HG03521 (cell line): Measurements from ENCODE around the gene SDK1.
A peak's percentile ranks its signal among the peaks of the same experiment; 100 is the strongest.
"Not testable (repeated sequence)": the region's sequence is repeated elsewhere in the genome, so short reads cannot be mapped to it uniquely, and the experiment has no call there.

Experiments used
- ATAC-seq: cut with Tn5 transposase; IDR thresholded peaks from one replicate; pipeline ENCODE4 v1.9.1; 2021; ENCODE audit warnings: mild to moderate bottlenecking, moderate library complexity; ENCODE audit not compliant: unreplicated experiment

SDK1 gene

GRCh38 chr7:3942816-3943745 lies 642.0 kb downstream of the SDK1 start:
- no peak for ATAC-seq

DNA sequence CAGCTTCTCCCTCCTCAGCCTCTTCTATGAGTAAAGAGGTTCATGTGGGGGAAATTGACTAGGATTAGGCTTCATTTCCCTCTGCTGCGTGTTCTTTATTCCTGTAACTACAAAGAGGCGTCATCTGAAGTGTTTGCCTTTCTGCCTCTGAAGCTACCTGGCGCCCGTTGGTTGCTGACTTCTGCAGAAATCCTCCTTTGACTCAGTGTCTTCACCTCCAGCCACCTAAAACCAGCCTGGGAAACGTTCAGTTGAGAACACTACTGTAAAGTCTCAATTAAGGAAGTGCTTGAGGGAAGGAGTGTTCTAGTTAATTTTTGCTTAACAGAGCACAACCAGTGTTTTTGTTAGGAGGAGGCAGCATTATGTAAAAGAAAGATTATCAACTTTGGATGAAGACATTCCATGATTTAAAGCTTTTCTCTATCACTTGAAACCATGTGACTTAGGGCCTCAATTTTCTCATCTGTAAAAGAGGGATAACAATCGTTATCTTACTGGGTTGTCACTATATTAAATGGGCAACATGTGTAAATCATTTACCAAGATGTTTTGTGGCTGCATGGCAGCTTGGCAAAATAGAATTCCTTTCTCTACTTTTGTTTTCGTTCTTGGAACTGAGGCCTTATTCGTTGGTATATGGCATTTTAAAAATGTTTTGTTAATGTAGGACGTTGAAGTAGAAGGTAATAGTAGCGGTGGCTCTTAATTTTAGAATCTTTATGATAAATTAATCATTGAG lies 642.9 kb downstream of the SDK1 start:
- ATAC-seq: no peak

DNA sequence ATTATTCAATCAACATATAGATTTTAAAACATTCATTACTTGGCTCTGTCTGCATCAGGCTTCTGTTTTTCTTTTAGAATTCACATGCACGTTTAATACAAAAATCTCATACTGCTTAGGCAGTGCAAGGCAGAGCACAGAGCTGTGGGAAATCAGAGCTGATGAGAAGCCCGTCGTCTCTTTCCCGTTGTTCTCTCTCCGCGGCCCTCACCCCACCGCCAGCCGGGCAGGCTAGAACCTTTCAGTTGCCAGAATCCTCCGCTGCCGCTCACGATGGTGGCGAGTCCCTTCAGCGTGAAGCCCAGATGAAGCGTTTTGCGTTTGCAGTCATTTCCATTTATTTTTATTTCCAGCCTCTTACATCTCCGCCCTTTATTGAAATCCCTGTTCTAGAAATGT lies 648.2 kb downstream of the SDK1 start:
- no peak for ATAC-seq

DNA sequence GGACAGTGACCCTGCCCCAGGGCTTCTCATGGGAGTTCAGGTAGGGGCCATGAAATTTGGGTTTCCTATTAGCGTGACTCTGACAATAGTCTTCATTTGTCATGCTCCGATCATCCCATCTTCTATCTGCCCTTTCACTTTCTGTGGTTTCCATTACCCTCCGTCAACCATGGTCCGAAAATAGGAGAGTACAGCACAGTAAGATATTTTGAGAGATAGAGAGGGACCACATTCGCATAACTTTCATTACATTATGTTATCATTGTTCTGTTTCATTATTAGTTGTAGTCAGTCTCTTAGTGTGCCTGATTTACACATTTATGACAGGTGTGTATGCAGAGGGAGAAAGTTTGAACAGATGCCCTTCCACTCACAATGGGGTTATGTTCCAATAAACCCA lies 649.2 kb downstream of the SDK1 start:
- no peak for ATAC-seq

- no peak for ATAC-seq
Measured at GRCh38 chr7:3951316-3952055, 650.4 kb downstream of the SDK1 start.

GRCh38 chr7:3953133-3953532 lies 652.1 kb downstream of the SDK1 start:
- ATAC-seq: no peak

DNA sequence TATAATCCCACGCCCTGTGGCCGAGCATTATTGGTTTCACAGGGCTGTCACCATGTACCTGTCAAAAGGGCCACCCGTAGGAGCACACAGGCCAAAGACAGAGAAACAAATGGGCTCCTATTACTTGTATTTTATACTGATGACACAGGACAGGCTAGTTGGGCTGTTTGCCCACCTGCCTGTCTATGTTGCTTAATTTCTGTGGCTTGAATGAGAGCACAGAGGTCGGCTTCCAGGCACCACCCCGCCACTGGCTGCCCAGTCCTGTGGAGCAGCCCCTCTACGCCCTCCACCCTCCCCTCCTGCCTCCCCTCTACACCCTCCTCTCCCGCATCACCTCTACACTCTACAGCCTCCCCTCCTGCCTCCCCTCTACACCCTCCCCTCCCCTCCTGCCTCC lies 652.9 kb downstream of the SDK1 start:
- ATAC-seq: no peak

DNA sequence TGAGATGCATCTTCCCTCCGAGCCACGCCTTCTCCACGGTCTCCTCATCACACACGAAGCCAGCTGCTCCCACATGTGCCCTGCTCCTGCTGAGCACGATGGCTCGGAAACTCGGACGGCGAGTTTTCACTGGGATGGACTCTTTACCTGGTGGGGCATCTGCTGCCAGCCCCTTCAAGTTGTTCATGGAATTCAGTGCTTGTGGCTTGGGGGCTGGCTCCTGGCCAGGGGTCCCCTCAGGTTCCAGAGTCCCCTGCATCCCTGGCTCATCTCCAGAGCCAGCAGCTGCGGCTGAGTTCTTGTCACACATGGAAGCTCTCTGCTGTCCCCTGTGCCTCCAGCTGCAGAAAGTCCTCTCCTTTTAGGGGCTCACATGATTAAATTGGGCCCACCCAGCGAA lies 654.0 kb downstream of the SDK1 start:
- no peak for ATAC-seq

DNA sequence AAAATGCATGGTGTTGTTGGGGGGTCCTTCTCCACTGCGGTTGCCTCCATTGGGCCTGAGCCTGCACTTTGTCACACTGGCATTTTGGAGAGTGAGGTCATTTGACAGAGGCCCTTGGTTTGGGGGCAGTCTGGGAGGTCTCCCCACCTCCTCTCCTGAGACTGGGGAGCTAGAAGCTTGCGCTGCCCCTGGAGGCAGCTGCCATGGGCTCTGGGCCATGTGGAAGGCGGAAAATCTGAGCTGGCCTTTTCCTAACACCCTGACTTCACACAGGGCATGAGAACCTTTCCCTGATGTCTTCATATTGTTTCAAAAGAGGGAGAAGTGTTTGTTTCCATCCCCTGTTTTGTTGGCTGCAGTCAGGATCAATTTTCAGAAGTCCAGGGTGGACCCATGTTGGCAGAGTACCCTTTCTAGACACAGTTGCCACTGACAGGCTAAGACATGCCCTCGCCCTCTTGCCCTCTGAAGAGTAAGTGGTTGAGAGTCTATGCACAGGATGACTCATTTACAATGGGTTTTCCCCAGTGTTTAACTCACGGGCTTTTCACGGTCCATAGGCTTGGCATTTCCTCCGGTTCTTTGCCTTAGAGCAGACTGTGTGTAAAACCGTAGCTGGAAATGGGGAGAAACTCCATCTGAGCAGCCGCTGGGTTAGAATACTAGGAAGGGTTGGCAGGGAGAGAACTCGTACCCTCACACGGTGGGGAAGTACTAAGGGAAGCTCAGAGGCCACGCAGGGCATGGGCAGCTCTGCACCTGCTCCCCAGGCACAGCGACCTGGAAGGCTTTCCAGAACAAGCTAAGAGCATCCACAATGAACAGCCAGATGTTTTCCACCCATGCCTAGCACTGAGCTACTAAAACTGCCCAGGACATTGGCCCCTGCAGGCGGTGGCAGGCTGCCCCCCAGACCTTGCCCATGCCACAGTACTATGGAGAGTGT lies 655.0 kb downstream of the SDK1 start:
- ATAC-seq: peak; percentile 56

GRCh38 chr7:3956949-3957348 lies 655.9 kb downstream of the SDK1 start:
- peak; percentile 47 for ATAC-seq

- no peak for ATAC-seq
Measured at GRCh38 chr7:3957472-3958108, 656.5 kb downstream of the SDK1 start.

DNA sequence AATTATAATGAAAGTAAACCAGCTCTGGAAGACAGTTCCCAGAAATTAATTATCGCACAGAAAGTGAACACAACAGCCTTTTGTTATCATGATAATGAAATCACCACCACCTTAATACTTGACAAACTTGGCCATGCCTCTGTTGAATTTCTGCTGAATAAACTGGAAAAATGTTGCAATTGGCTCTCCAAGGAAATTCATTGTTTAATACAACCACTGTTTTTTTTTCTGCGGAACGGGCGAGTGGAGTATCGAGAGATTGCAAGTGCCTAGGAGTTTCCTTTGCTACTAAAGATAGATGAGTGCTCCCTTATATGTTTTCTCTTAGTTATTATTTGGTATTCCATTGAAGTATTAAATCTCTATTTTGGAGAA lies 657.0 kb downstream of the SDK1 start:
- ATAC-seq: no peak

DNA sequence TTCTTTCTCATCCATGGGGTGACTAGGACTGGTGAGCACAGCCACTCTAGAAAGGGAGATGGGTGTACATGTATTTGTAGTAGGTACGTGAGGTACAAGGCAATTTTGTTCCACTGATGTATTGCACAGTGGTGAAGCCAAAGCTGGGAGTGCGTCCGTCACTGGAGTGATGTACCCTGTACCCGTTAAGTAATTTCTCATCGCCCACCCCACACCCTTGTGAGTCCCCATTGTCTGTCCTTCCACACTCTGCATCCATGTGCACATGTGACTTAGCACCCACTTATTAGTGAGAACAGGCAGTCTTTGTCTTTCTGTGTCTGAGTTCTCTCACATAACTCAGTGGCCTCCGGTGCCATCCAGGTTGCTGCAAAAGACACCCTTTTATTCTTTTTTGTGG lies 658.3 kb downstream of the SDK1 start:
- no peak for ATAC-seq

GRCh38 chr7:3960050-3960763 lies 659.2 kb downstream of the SDK1 start:
- ATAC-seq: no peak

DNA sequence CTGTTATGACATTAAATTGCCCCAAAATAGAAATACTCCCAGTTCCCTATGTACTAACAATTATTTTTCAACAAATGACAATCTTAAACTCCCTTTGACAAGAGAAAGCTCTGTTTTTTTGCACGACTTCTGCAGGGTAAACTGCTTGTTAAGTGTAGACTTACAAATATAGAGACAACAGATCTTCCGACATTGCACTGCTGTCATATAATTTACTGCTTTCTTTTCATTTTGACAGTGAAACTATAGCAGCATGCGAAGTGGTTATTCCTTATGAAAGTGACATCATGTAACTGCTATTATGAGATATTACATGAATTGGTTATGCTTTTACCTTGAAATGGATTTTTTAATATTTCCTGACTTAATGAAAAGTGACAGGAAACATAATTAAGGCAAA lies 659.9 kb downstream of the SDK1 start:
- no peak for ATAC-seq

DNA sequence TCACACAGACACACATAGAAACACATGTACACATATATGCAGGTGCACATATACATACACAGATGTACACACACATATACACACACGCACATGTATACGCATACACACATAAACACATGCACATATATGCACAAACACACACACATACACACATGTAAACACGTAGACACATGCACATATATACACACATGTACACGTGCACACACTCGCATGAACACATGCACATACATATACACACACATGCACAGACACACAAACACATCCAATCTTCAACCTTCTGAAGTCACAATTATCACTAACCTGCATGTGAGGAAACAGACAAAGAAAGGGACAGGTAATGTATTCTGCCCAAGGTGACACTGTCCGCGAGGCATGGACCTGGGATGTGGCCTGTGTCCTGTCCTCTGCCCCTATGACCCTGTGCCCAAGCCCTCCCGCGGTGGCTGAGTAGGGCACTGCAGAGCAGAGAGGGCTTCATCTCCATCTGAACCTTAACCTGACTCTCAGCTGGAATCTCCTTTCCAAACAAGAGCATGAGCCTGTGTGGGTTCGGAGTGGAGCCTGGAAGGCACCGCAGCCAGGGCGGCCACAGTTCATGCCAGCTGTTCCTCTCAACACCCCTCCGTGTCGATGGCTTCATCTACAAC lies 660.9 kb downstream of the SDK1 start:
- no peak for ATAC-seq

GRCh38 chr7:3963768-3964167 lies 662.7 kb downstream of the SDK1 start:
- not testable (repeated sequence) for ATAC-seq

- ATAC-seq: no peak
Measured at GRCh38 chr7:3964980-3965606, 664.0 kb downstream of the SDK1 start.
